Gastrocnemius medialis (tissue), 4 donors: ENCODE data around the gene PLCB1.

ENCODE experiments used
- POLR2A ChIP-seq, 2 donors: fragments of 450-650 bp; IDR thresholded peaks; one replicate each; pipeline ENCODE4 v1.6.1; 2017; ENCODE audit warnings: antibody characterized with exemption in 2 of 2, mild to moderate bottlenecking in 2 of 2, moderate library complexity in 2 of 2
- TF ChIP-seq, protein P1 (sequence below), 5 experiments: fragments of 450-650 bp in 3 of 5; fragments of 200-600 bp in 2 of 5; sonication (generic) in 2 of 5; IDR thresholded peaks in 4 of 5; conservative IDR thresholded peaks in 1 of 5; 1 replicate in 4 of 5; 2 replicates in 1 of 5; pipeline ENCODE4 v1.5.1; 2016 to 2019; ENCODE audit warnings: antibody characterized with exemption in 5 of 5, mild to moderate bottlenecking in 3 of 5, moderate library complexity in 3 of 5

DNA sequence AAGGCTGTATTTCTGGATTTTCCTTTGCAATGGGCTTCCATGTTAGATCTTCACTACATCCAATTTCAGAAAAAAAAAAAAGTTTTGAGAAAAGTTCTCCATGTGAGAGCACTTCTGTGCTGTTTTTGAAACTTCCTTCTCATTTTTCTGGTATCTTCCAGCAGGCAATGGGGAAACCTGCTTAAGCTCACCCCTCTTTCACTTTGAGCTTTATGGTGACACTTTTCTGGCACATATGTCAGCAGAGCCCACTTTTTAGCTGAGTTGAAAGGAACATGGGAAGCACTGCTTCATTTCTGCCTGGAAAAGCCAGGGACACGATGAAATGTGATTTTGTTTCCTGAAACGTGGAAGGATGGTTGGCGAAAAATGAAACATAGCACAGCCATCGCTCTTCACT lies 293.7 kb downstream of the PLCB1 start:
- TF ChIP-seq, protein P1, sequence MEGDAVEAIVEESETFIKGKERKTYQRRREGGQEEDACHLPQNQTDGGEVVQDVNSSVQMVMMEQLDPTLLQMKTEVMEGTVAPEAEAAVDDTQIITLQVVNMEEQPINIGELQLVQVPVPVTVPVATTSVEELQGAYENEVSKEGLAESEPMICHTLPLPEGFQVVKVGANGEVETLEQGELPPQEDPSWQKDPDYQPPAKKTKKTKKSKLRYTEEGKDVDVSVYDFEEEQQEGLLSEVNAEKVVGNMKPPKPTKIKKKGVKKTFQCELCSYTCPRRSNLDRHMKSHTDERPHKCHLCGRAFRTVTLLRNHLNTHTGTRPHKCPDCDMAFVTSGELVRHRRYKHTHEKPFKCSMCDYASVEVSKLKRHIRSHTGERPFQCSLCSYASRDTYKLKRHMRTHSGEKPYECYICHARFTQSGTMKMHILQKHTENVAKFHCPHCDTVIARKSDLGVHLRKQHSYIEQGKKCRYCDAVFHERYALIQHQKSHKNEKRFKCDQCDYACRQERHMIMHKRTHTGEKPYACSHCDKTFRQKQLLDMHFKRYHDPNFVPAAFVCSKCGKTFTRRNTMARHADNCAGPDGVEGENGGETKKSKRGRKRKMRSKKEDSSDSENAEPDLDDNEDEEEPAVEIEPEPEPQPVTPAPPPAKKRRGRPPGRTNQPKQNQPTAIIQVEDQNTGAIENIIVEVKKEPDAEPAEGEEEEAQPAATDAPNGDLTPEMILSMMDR (IDR thresholded peaks at IDR 0.05 in 4 of 5, conservative IDR thresholded peaks at IDR 0.05 in 1 of 5) = no peak
- TF ChIP-seq POLR2A (IDR thresholded peaks at IDR 0.05) = no peak
